GM12874 (cell line): ENCODE results near the gene TAC4.

Experiments used
- CTCF ChIP-seq: IDR thresholded peaks from 2 replicates; pipeline ENCODE4 v1.5.1; 2011; ENCODE audit warnings: low read depth, mild to moderate bottlenecking, control low read depth, low read length, moderate library complexity; ENCODE audit not compliant: insufficient read depth

The TAC4 gene

GRCh38 chr17:49848019-49848473, at the start of gene TAC4:
Gene TAC4, minus strand, starts transcription at chr17:49848069. Its CDS starts 52 bp downstream, at chr17:49848017.
- TF ChIP-seq CTCF = no peak

GRCh38 chr17:49896860-49897259, 49.0 kb upstream of the TAC4 start:
- no peak for TF ChIP-seq CTCF

- no peak for TF ChIP-seq CTCF
Measured at GRCh38 chr17:49896222-49896621, 48.4 kb upstream of the TAC4 start.

GRCh38 chr17:49895812-49896211, 47.9 kb upstream of the TAC4 start:
- no peak for TF ChIP-seq CTCF

GRCh38 chr17:49894761-49895160, 46.9 kb upstream of the TAC4 start:
- no peak for TF ChIP-seq CTCF

- no peak for TF ChIP-seq CTCF
Measured at GRCh38 chr17:49891694-49892389, 44.0 kb upstream of the TAC4 start.

GRCh38 chr17:49891271-49891670, 43.4 kb upstream of the TAC4 start:
- no peak for TF ChIP-seq CTCF
